ENCODE results near the gene RNF186.

DNA sequence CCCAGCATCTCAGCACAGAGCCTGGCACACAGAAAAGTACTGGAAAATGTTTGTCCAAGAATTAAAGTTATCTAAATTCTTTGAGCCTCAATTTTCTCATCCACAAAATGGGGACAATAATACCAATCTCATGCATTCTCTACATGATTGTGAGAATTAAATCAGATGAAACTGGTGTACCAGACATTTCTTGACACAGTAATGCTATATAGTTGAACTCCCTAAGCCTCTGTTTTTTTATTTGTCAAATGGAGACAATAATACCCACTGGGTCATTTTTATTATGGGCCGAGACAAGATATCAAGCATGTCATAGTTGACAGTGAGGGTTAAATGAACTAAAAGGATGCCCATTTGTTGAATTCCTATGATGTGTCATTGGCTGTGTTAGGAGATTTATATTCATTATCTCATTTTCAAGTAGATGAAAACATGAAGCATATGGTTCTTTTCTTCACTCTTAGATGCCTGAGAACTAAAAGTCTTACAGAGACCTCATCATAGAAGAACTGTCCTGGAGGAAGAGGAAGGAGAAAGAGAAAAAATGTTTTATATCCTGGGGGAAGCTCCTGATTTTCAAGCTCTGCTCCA, 49.6 kb upstream of the RNF186 start:
- TF ChIP-seq EZH2 (IDR thresholded peaks at IDR 0.05; ENCODE audit: low read length) = no peak
- TF ChIP-seq, protein P1, sequence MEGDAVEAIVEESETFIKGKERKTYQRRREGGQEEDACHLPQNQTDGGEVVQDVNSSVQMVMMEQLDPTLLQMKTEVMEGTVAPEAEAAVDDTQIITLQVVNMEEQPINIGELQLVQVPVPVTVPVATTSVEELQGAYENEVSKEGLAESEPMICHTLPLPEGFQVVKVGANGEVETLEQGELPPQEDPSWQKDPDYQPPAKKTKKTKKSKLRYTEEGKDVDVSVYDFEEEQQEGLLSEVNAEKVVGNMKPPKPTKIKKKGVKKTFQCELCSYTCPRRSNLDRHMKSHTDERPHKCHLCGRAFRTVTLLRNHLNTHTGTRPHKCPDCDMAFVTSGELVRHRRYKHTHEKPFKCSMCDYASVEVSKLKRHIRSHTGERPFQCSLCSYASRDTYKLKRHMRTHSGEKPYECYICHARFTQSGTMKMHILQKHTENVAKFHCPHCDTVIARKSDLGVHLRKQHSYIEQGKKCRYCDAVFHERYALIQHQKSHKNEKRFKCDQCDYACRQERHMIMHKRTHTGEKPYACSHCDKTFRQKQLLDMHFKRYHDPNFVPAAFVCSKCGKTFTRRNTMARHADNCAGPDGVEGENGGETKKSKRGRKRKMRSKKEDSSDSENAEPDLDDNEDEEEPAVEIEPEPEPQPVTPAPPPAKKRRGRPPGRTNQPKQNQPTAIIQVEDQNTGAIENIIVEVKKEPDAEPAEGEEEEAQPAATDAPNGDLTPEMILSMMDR (optimal IDR thresholded peaks at IDR 0.05 in 1 of 3, IDR thresholded peaks at IDR 0.05 in 1 of 3, conservative IDR thresholded peaks at IDR 0.05 in 1 of 3; ENCODE audit: extremely low read depth in 1 of 3, insufficient read depth in 2 of 3, low read length in 3 of 3) = no peak
